SJSA1 (cell line): ENCODE measurements around the gene ERCC6. TPM values are rescaled to one million over a fixed set of nuclear protein-coding genes. Genes with fewer than 3 reads are reported as not detected.

ENCODE experiments used
- DNase-seq, 2 experiments: peaks; one replicate each; pipeline ENCODE4 v3.0.0-alpha.2; 2015 to 2020; ENCODE audit warnings: low spot score in 2 of 2, low read depth in 1 of 2
- H3K27ac ChIP-seq: fragments of 250-450 bp; sonication (Bioruptor Pico); 2 replicates; pipeline ENCODE4 v1.5.1; 2020; ENCODE audit warnings: mild to moderate bottlenecking, moderate library complexity
- H3K27me3 ChIP-seq: fragments of 250-450 bp; sonication (Bioruptor Pico); replicated peaks from 2 replicates; pipeline ENCODE4 v1.5.1; 2020; ENCODE audit warnings: mild to moderate bottlenecking, moderate library complexity
- H3K36me3 ChIP-seq: fragments of 250-450 bp; sonication (Bioruptor Pico); 2 replicates; pipeline ENCODE4 v1.5.1; 2020; ENCODE audit warnings: mild to moderate bottlenecking
- H3K4me1 ChIP-seq: fragments of 250-450 bp; sonication (Bioruptor Pico); replicated peaks from 2 replicates; pipeline ENCODE4 v1.6.1; 2021; ENCODE audit warnings: mild to moderate bottlenecking
- H3K4me3 ChIP-seq: fragments of 250-450 bp; sonication (Bioruptor Pico); 2 replicates; pipeline ENCODE4 v1.5.1; 2020; ENCODE audit warnings: mild to moderate bottlenecking
- H3K9me3 ChIP-seq: fragments of 250-450 bp; sonication (Bioruptor Pico); replicated peaks from 2 replicates; pipeline ENCODE4 v1.5.1; 2020; ENCODE audit warnings: mild to moderate bottlenecking
- total RNA-seq: library from RNA; depleted of rRNA; stranded (reverse); fragments of >200 nt; shearing (Covaris generic); gene quantifications from 2 replicates; pipeline ENCODE4 v1.2.3, GENCODE V29; 2014

ERCC6 gene
- total RNA-seq, 1 experiment from 2014 or later, result 11.5 TPM

- Histone ChIP-seq H3K9me3 (no peaks in the 10 kb centered on the region), H3K4me3 (peak overlapping the region; percentile 78), H3K4me1 (peaks cover 25% of the 10 kb centered on the region), H3K36me3 (peaks cover 17% of the 10 kb centered on the region), H3K27ac (peak overlapping the region; percentile 84), H3K27me3 (no peaks in the 10 kb centered on the region)
- DNase-seq, result peak in 1 of 2 experiments; percentile 49
Measured at GRCh38 chr10:49539320-49539885, 482 bp upstream of the ERCC6 start.

- Histone ChIP-seq H3K27ac (no peak overlapping the region), H3K4me3 (no peak overlapping the region), H3K9me3 (no peaks in the 10 kb centered on the region), H3K36me3 (peaks cover 36% of the 10 kb centered on the region), H3K4me1 (peaks cover 22% of the 10 kb centered on the region), H3K27me3 (no peaks in the 10 kb centered on the region)
- DNase-seq, result no peak
Measured at GRCh38 chr10:49534670-49535381, 4.1 kb downstream of the ERCC6 start.

GRCh38 chr10:49532461-49532860, 6.5 kb downstream of the ERCC6 start:
- Histone ChIP-seq H3K36me3 (peaks cover 48% of the 10 kb centered on the region), H3K27me3 (no peaks in the 10 kb centered on the region)
- DNase-seq, result no peak

GRCh38 chr10:49528977-49529506, 9.9 kb downstream of the ERCC6 start:
- Histone ChIP-seq H3K36me3 (peaks cover 66% of the 10 kb centered on the region), H3K4me1 (no peaks in the 10 kb centered on the region), H3K27me3 (no peaks in the 10 kb centered on the region), H3K27ac (no peak overlapping the region), H3K9me3 (no peaks in the 10 kb centered on the region), H3K4me3 (no peak overlapping the region)
- no peak for DNase-seq

More at GRCh38 chr10:49532461-49532860, 6.5 kb downstream of the ERCC6 start:
- no peak overlapping the region for H3K27ac ChIP-seq
- H3K4me3 ChIP-seq, result no peak overlapping the region
- H3K4me1 ChIP-seq, result peaks cover 8% of the 10 kb centered on the region
- H3K9me3 ChIP-seq, result no peaks in the 10 kb centered on the region

GRCh38 chr10:49527850-49528249, 11.1 kb downstream of the ERCC6 start:
- no peak overlapping the region for H3K27ac ChIP-seq
- H3K4me1 ChIP-seq, result no peaks in the 10 kb centered on the region
- H3K36me3 ChIP-seq, result peaks cover 75% of the 10 kb centered on the region
- H3K9me3 ChIP-seq, result no peaks in the 10 kb centered on the region
- H3K27me3 ChIP-seq, result no peaks in the 10 kb centered on the region
- no peak overlapping the region for H3K4me3 ChIP-seq
- DNase-seq, result no peak

- no peak for DNase-seq
- H3K27ac ChIP-seq, result no peak overlapping the region
Measured at GRCh38 chr10:49527061-49527460, 11.9 kb downstream of the ERCC6 start.

GRCh38 chr10:49526619-49527018, 12.3 kb downstream of the ERCC6 start:
- H3K4me1 ChIP-seq, result no peaks in the 10 kb centered on the region
- H3K36me3 ChIP-seq, result peaks cover 68% of the 10 kb centered on the region
- no peak overlapping the region for H3K4me3 ChIP-seq
- H3K27ac ChIP-seq, result no peak overlapping the region
- no peaks in the 10 kb centered on the region for H3K27me3 ChIP-seq
- no peak for DNase-seq
- no peaks in the 10 kb centered on the region for H3K9me3 ChIP-seq

More at GRCh38 chr10:49527061-49527460, 11.9 kb downstream of the ERCC6 start:
- Histone ChIP-seq H3K4me1 (no peaks in the 10 kb centered on the region), H3K4me3 (no peak overlapping the region), H3K9me3 (no peaks in the 10 kb centered on the region), H3K36me3 (peaks cover 69% of the 10 kb centered on the region), H3K27me3 (no peaks in the 10 kb centered on the region)

GRCh38 chr10:49524496-49524895, 14.4 kb downstream of the ERCC6 start:
- DNase-seq, result no peak
- Histone ChIP-seq H3K4me1 (no peaks in the 10 kb centered on the region), H3K27me3 (no peaks in the 10 kb centered on the region), H3K9me3 (no peaks in the 10 kb centered on the region), H3K36me3 (peaks cover 60% of the 10 kb centered on the region), H3K4me3 (no peak overlapping the region), H3K27ac (no peak overlapping the region)

- Histone ChIP-seq H3K4me3 (no peak overlapping the region), H3K27me3 (no peaks in the 10 kb centered on the region), H3K9me3 (no peaks in the 10 kb centered on the region), H3K36me3 (peaks cover 59% of the 10 kb centered on the region), H3K27ac (no peak overlapping the region), H3K4me1 (no peaks in the 10 kb centered on the region)
- no peak for DNase-seq
Measured at GRCh38 chr10:49523301-49523700, 15.6 kb downstream of the ERCC6 start.

- DNase-seq, result no peak
- Histone ChIP-seq H3K9me3 (no peaks in the 10 kb centered on the region), H3K4me3 (no peak overlapping the region), H3K27me3 (no peaks in the 10 kb centered on the region), H3K4me1 (no peaks in the 10 kb centered on the region), H3K27ac (no peak overlapping the region), H3K36me3 (peaks cover 52% of the 10 kb centered on the region)
Measured at GRCh38 chr10:49521062-49521461, 17.9 kb downstream of the ERCC6 start.

- Histone ChIP-seq H3K9me3 (no peaks in the 10 kb centered on the region), H3K4me3 (no peak overlapping the region), H3K4me1 (no peaks in the 10 kb centered on the region), H3K27me3 (no peaks in the 10 kb centered on the region), H3K36me3 (peaks cover 49% of the 10 kb centered on the region), H3K27ac (no peak overlapping the region)
- no peak for DNase-seq
Measured at GRCh38 chr10:49520122-49520775, 18.7 kb downstream of the ERCC6 start.

GRCh38 chr10:49519717-49520116, 19.2 kb downstream of the ERCC6 start:
- no peak for DNase-seq
- Histone ChIP-seq H3K4me1 (no peaks in the 10 kb centered on the region), H3K36me3 (peaks cover 45% of the 10 kb centered on the region), H3K9me3 (no peaks in the 10 kb centered on the region), H3K27ac (no peak overlapping the region), H3K27me3 (no peaks in the 10 kb centered on the region), H3K4me3 (no peak overlapping the region)

- Histone ChIP-seq H3K27me3 (no peaks in the 10 kb centered on the region), H3K36me3 (peaks cover 39% of the 10 kb centered on the region), H3K9me3 (no peaks in the 10 kb centered on the region), H3K27ac (no peak overlapping the region), H3K4me3 (no peak overlapping the region), H3K4me1 (no peaks in the 10 kb centered on the region)
- peak in 1 of 2 experiments; percentile 38 for DNase-seq
Measured at GRCh38 chr10:49518982-49519578, 19.8 kb downstream of the ERCC6 start.

GRCh38 chr10:49518566-49518965, 20.4 kb downstream of the ERCC6 start:
- Histone ChIP-seq H3K4me1 (no peaks in the 10 kb centered on the region), H3K4me3 (no peak overlapping the region), H3K36me3 (peaks cover 34% of the 10 kb centered on the region), H3K27ac (no peak overlapping the region), H3K9me3 (no peaks in the 10 kb centered on the region), H3K27me3 (no peaks in the 10 kb centered on the region)
- DNase-seq, result no peak
